ENCODE measurements around the gene MRPL34.

Gene MRPL34

DNA sequence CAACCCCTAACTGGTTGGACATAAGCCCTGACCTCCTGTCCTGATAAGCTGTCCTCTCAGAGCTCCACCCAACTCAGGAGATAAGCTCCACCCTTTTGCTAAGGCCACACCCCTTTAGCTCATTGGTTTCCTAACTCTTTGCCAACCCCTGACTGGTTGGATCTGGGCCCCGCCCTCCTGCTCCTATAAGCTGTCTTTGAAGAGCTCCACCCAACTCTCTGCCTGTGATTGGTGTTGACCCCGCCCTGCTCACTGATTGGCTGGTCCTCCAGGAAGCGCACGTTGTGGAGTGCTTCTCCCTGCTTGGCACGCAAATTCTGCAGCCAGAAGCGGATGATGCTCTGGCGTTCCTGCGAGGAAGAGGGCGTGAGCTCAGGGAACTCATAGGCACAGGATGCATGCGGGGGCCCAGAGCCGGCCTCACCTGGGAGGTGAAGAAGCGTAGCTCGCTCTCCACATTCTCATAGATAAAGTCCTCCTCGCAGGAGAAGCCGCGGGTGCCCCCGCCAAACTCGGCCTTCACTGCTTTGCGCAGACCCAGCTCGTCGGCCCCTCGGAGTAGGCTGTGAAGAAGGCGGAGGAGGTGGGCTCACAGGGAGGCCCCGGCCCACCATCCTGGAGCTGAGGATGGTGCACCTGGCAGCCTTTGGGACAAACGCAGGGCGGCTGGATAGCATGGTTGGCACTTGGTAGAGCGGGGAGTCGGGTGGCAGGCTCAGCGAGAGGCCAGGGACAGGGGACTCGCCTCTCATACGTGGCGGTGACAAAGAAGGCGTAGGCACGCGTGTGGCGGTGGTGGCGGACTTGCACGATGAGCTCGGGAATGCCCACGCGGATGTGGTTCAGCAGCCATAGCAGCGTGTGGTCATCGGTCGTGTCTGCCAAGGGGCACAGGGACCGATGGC is 27.3 kb downstream of the MRPL34 start:
- peak overlapping the region; percentile 47 for H3K4me3 Mint-ChIP-seq
- no peak overlapping the region for H3K27ac Mint-ChIP-seq
- DNase-seq = peak; percentile 64
- peaks cover 14% of the 10 kb centered on the region for H3K36me3 Mint-ChIP-seq
- H3K4me1 Mint-ChIP-seq = peaks cover 51% of the 10 kb centered on the region
- peaks cover 42% of the 10 kb centered on the region for H3K27me3 Mint-ChIP-seq
- no peaks in the 10 kb centered on the region for H3K9me3 Mint-ChIP-seq
- CTCF ChIA-PET = interaction anchor here (0.7 to 1.9 kb wide), 5 partner anchors 24 to 63 kb away, joined by 3 to 10 read pairs (median 3); partner anchors contain the start of genes DDA1 and MRPL34

- Mint-ChIP-seq H3K4me1 (peaks cover 58% of the 10 kb centered on the region), H3K9me3 (no peaks in the 10 kb centered on the region), H3K27ac (peak overlapping the region; percentile 88), H3K4me3 (peak overlapping the region; percentile 74), H3K27me3 (peaks cover 36% of the 10 kb centered on the region), H3K36me3 (peaks cover 14% of the 10 kb centered on the region)
- CTCF ChIA-PET = interaction anchor here (1.1 to 1.9 kb wide), 4 partner anchors 25 to 62 kb away, joined by 3 to 10 read pairs (median 5); partner anchors contain the start of genes DDA1 and MRPL34
- peak; percentile 85 for DNase-seq
Observed at GRCh38 chr19:17333611-17334413, 28.1 kb downstream of the MRPL34 start.

DNA sequence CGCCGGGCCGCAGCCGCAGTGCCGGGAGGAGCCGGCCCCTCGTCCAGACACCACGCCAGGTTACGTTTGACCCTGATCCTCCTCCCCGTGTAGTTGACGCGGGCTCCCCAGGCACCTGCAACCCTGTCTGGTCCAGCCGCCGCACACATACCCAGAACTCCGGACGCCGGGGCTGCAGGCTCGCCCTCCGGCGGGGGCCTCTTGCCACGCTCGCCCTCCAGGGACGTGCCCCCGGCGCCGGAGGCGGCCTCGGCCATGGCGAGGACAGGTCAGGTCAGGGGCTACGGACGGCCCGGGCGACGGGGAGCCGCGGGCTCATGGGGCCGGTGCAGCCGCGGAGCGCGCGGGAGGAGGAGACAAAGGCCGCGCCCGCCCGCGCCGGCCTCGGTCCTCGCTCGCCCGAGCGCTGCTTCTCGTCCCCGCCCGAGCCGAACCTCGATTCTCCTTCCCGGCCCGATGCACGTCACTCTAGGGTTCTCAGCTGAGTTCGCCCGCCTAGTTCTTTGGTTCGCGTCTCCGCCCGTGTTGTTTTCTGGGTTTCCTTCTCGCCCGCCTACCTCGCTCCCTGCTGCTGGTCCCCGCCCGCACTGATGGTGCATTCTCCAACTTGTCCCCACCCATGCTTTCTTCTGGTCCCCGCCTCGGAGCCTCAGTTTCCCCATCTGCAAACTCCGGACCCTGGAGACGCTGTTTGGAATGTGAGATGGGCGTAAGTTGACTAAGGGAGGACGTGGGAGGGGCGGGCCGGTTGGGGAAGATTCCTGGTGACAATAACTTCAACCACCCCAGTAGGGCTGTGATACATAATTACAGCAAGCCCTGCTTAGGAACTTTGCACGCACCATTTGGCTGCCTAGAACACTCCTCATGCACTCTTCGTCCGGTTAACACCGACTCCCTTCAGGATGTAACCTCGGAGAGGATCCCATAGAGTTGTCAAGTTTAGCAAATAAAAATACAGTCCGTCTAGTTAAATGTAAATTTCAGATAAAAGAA is 29.0 kb downstream of the MRPL34 start, which contains the start of gene ANO8:
Gene ANO8, minus strand, starts transcription at position 442 of the 996 bp plus-strand sequence. Its CDS starts 185 bp downstream, at position 257.
- Mint-ChIP-seq H3K9me3 (no peaks in the 10 kb centered on the region), H3K4me1 (peaks cover 59% of the 10 kb centered on the region), H3K36me3 (peaks cover 14% of the 10 kb centered on the region), H3K27ac (peak within 1 kb of the TSS; percentile 88), H3K4me3 (peak within 1 kb of the TSS; percentile 78), H3K27me3 (peaks cover 27% of the 10 kb centered on the region)
- CTCF ChIA-PET = interaction anchor here (0.9 to 1.6 kb wide), 6 partner anchors 18 to 61 kb away, joined by 3 to 10 read pairs (median 3); partner anchors contain the start of gene DDA1
- DNase-seq = peak; percentile 97

GRCh38 chr19:17335575-17335974 is 29.9 kb downstream of the MRPL34 start:
- Mint-ChIP-seq H3K36me3 (peaks cover 15% of the 10 kb centered on the region), H3K9me3 (no peaks in the 10 kb centered on the region), H3K27me3 (peaks cover 18% of the 10 kb centered on the region), H3K4me3 (peak overlapping the region; percentile 78), H3K4me1 (peaks cover 55% of the 10 kb centered on the region), H3K27ac (no peak overlapping the region)
- CTCF ChIA-PET = interaction anchor here (0.7 to 1.2 kb wide), 4 partner anchors 10 to 51 kb away, joined by 3 to 5 read pairs (median 4); no protein-coding TSS in a partner anchor
- no peak for DNase-seq

GRCh38 chr19:17336872-17337674 is 31.4 kb downstream of the MRPL34 start, which contains the start of gene GTPBP3:
Gene GTPBP3, plus strand, starts transcription at chr19:17337553. Its CDS starts 59 bp downstream, at chr19:17337612.
- DNase-seq = peak; percentile 99
- H3K27ac Mint-ChIP-seq = peak within 1 kb of the TSS; percentile 92
- peaks cover 10% of the 10 kb centered on the region for H3K27me3 Mint-ChIP-seq
- no peaks in the 10 kb centered on the region for H3K9me3 Mint-ChIP-seq
- peaks cover 14% of the 10 kb centered on the region for H3K36me3 Mint-ChIP-seq
- H3K4me1 Mint-ChIP-seq = peaks cover 51% of the 10 kb centered on the region
- peak within 1 kb of the TSS; percentile 77 for H3K4me3 Mint-ChIP-seq
- CTCF ChIA-PET = no interaction called here

DNA sequence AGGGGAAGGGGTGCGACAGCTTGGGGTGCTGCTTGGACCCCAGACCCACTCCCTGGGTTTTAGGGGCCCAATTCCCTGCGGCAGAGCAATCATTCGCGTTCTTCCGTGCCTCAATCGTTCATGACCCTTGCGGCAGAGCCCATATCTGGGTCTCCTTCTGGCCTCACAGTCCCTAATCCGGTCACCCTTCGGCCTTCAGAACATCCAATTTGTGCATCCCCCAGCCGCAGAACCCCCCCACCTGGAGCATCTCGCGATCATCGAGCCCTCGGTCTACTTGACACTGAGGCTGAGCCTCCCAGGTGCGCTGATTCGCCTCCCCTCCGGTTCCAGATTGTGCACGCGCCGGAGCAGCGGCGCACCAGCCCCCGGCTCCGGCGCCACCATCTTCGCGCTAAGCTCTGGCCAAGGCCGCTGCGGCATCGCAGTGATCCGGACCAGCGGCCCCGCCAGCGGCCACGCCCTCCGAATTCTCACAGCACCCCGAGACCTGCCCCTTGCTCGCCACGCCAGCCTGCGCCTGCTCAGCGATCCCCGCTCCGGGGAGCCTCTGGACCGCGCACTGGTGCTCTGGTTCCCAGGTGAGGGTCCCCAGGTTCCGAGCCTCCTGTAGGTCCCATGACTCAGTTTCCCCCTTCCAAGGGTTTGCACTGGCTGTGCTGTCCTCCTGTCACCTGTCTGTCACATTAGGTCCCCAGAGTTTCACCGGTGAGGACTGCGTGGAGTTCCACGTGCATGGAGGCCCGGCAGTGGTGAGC is 32.2 kb downstream of the MRPL34 start:
- peaks cover 5% of the 10 kb centered on the region for H3K27me3 Mint-ChIP-seq
- peaks cover 11% of the 10 kb centered on the region for H3K36me3 Mint-ChIP-seq
- H3K4me1 Mint-ChIP-seq = peaks cover 45% of the 10 kb centered on the region
- H3K9me3 Mint-ChIP-seq = no peaks in the 10 kb centered on the region
- CTCF ChIA-PET = interaction anchor here (1.0 to 1.3 kb wide), 2 partner anchors 43 to 48 kb away, joined by 3 read pairs; no protein-coding TSS in a partner anchor
- peak overlapping the region; percentile 92 for H3K27ac Mint-ChIP-seq
- H3K4me3 Mint-ChIP-seq = peak overlapping the region; percentile 77
- peak; percentile 60 for DNase-seq

DNA sequence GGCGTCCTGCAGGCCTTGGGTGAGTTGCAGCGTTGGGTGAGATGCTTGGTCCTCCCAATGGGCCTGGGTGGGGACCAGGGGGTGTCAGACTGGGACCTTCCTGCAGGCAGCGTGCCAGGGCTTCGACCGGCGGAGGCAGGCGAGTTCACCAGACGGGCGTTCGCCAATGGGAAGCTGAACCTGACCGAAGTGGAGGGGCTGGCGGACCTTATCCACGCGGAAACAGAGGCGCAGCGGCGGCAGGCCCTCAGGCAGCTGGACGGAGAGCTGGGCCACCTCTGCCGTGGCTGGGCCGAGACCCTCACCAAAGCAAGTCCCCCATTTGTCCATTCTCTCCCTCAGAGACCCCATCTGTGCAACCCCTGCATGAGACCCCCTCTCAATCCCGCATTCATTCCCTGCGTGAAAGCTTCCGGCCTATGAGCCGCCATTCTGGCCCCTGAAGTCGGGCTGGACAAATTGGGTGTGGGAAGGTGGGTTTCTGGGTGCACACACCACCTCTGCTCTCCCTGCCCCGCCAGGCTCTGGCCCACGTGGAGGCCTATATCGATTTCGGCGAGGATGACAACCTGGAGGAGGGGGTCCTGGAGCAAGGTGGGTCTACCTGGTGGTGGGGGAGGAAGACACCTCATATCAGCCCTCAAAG is 32.9 kb downstream of the MRPL34 start:
- Mint-ChIP-seq H3K27me3 (peaks cover 4% of the 10 kb centered on the region), H3K36me3 (peaks cover 9% of the 10 kb centered on the region), H3K27ac (no peak overlapping the region), H3K4me1 (peaks cover 40% of the 10 kb centered on the region), H3K9me3 (no peaks in the 10 kb centered on the region), H3K4me3 (peak overlapping the region; percentile 77)
- DNase-seq = no peak
- CTCF ChIA-PET = interaction anchor here (1.0 to 1.3 kb wide), 2 partner anchors 44 to 47 kb away, joined by 3 read pairs; no protein-coding TSS in a partner anchor

DNA sequence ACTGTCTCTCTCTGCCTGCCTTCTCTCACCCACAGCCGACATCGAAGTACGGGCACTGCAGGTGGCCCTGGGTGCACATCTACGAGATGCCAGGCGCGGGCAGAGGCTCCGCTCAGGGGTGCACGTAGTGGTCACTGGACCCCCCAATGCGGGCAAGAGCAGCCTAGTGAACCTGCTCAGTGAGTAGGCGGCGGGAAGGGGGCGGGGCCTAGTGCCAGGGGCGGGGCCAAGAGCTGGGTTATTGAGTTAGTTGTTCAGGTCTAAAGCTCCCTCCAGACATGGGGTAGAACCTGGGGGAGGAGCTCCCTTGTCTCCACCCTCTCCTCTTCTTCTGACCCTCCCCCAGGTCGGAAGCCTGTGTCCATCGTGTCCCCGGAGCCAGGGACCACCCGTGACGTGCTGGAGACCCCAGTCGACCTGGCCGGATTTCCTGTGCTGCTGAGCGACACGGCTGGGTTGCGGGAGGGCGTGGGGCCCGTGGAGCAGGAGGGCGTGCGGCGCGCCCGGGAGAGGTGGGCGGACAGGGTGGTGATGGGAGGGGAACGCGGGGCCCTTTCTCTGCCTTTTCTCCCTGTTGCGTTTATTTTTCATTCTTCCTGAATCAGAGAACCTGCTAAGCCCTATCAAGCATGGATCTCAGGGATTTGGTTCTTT is 33.5 kb downstream of the MRPL34 start:
- peaks cover 36% of the 10 kb centered on the region for H3K4me1 Mint-ChIP-seq
- no peaks in the 10 kb centered on the region for H3K9me3 Mint-ChIP-seq
- CTCF ChIA-PET = interaction anchor here (1.3 kb wide), 1 partner anchor 47 kb away, joined by 3 read pairs; no protein-coding TSS in a partner anchor
- H3K27me3 Mint-ChIP-seq = peaks cover 4% of the 10 kb centered on the region
- peak overlapping the region; percentile 77 for H3K4me3 Mint-ChIP-seq
- H3K27ac Mint-ChIP-seq = no peak overlapping the region
- peak; percentile 64 for DNase-seq
- H3K36me3 Mint-ChIP-seq = peaks cover 7% of the 10 kb centered on the region

GRCh38 chr19:17340302-17340870 is 34.7 kb downstream of the MRPL34 start:
- no peaks in the 10 kb centered on the region for H3K27me3 Mint-ChIP-seq
- CTCF ChIA-PET = no interaction called here
- no peak overlapping the region for H3K4me3 Mint-ChIP-seq
- DNase-seq = no peak
- H3K36me3 Mint-ChIP-seq = peaks cover 7% of the 10 kb centered on the region
- peaks cover 28% of the 10 kb centered on the region for H3K4me1 Mint-ChIP-seq
- H3K27ac Mint-ChIP-seq = no peak overlapping the region
- no peaks in the 10 kb centered on the region for H3K9me3 Mint-ChIP-seq

- Mint-ChIP-seq H3K9me3 (no peaks in the 10 kb centered on the region), H3K36me3 (peaks cover 7% of the 10 kb centered on the region), H3K4me3 (no peak overlapping the region), H3K27me3 (no peaks in the 10 kb centered on the region), H3K4me1 (peaks cover 24% of the 10 kb centered on the region), H3K27ac (no peak overlapping the region)
- CTCF ChIA-PET = no interaction called here
- no peak for DNase-seq
Observed at GRCh38 chr19:17340871-17341357, 35.2 kb downstream of the MRPL34 start.

DNA sequence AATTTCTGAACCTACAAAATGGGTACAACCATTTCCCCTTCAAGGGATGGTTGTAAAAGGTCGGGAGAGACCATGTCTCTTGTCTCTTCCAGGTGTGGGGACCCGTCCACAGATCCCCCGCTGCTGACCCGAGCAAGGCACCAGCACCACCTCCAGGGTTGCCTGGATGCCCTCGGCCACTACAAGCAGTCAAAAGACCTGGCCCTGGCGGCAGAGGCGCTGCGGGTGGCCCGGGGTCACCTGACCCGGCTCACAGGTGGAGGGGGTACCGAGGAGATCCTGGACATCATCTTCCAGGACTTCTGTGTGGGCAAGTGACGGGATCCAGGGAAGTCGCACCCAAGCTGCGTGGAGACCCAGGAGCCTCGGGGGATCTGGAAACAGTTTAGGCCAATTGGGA is 35.7 kb downstream of the MRPL34 start:
- Mint-ChIP-seq H3K9me3 (no peaks in the 10 kb centered on the region), H3K36me3 (peaks cover 7% of the 10 kb centered on the region), H3K27ac (no peak overlapping the region), H3K4me1 (peaks cover 27% of the 10 kb centered on the region), H3K27me3 (no peaks in the 10 kb centered on the region), H3K4me3 (no peak overlapping the region)
- CTCF ChIA-PET = no interaction called here
- no peak for DNase-seq

Data from activated naive CD4-positive, alpha-beta T cell treated with anti-CD3 and anti-CD28 coated beads, Interleukin-2, amount 10 ng/mL, durations not matched to agents 7 days and 5 days (primary cell).